Measurements from ENCODE around the gene EPHB1. TPM values are rescaled to one million over a fixed set of nuclear protein-coding genes. Genes with fewer than 3 reads are reported as not detected.
"Not testable (repeated sequence)": the region's sequence is repeated elsewhere in the genome, so short reads cannot be mapped to it uniquely, and the experiment has no call there.

EPHB1 gene
- total RNA-seq, 1 donor from 2014 or later, result 0.53 TPM

GRCh38 chr3:135106445-135106844 lies 311.4 kb downstream of the EPHB1 start:
- Histone ChIP-seq H3K27me3 (no peaks in the 10 kb centered on the region), H3K4me1 (no peaks in the 10 kb centered on the region), H3K4me3 (no peak overlapping the region), H3K27ac (no peak overlapping the region), H3K36me3 (no peaks in the 10 kb centered on the region), H3K9me3 (no peaks in the 10 kb centered on the region)
- intact Hi-C loops (cut with DNase I), result no loop called here
- TF ChIP-seq CTCF (IDR thresholded peaks at IDR 0.05), result no peak
- DNase-seq (ENCODE audit: low spot score in 2 of 2), result no peak

GRCh38 chr3:135107043-135107442 lies 312.0 kb downstream of the EPHB1 start:
- intact Hi-C loops (cut with DNase I), result no loop called here
- Histone ChIP-seq H3K9me3 (no peaks in the 10 kb centered on the region), H3K4me3 (no peak overlapping the region), H3K36me3 (no peaks in the 10 kb centered on the region), H3K27me3 (no peaks in the 10 kb centered on the region), H3K4me1 (no peaks in the 10 kb centered on the region), H3K27ac (no peak overlapping the region)
- no peak for TF ChIP-seq CTCF (IDR thresholded peaks at IDR 0.05)
- DNase-seq (ENCODE audit: low spot score in 2 of 2), result no peak

GRCh38 chr3:135109681-135110080 lies 314.6 kb downstream of the EPHB1 start:
- H3K4me1 ChIP-seq, result no peaks in the 10 kb centered on the region
- no peak overlapping the region for H3K4me3 ChIP-seq
- H3K36me3 ChIP-seq, result no peaks in the 10 kb centered on the region
- no peak for TF ChIP-seq CTCF (IDR thresholded peaks at IDR 0.05)
- H3K27ac ChIP-seq, result no peak overlapping the region
- DNase-seq (ENCODE audit: low spot score in 2 of 2), result peak in 1 of 2 donors; percentile 19
- H3K9me3 ChIP-seq, result no peaks in the 10 kb centered on the region
- intact Hi-C loops (cut with DNase I), result no loop called here
- no peaks in the 10 kb centered on the region for H3K27me3 ChIP-seq

- DNase-seq (ENCODE audit: low spot score in 2 of 2); H3K36me3 ChIP-seq; intact Hi-C loops (cut with DNase I); H3K4me1 ChIP-seq; H3K9me3 ChIP-seq; H3K27me3 ChIP-seq; H3K4me3 ChIP-seq; H3K27ac ChIP-seq: not testable (repeated sequence)
These were observed 319.5 kb downstream of the EPHB1 start for GRCh38 chr3:135114551-135114950.

GRCh38 chr3:135117977-135118376 lies 322.9 kb downstream of the EPHB1 start:
- H3K9me3 ChIP-seq, result no peaks in the 10 kb centered on the region
- H3K27ac ChIP-seq, result no peak overlapping the region
- H3K4me3 ChIP-seq, result no peak overlapping the region
- no peaks in the 10 kb centered on the region for H3K27me3 ChIP-seq
- TF ChIP-seq CTCF (IDR thresholded peaks at IDR 0.05), result no peak
- H3K4me1 ChIP-seq, result no peaks in the 10 kb centered on the region
- H3K36me3 ChIP-seq, result no peaks in the 10 kb centered on the region
- no peak for DNase-seq (ENCODE audit: low spot score in 2 of 2)
- intact Hi-C loops (cut with DNase I), result no loop called here

- no peak for TF ChIP-seq CTCF (IDR thresholded peaks at IDR 0.05)
- Histone ChIP-seq H3K36me3 (no peaks in the 10 kb centered on the region), H3K4me1 (no peaks in the 10 kb centered on the region), H3K9me3 (no peaks in the 10 kb centered on the region), H3K27me3 (no peaks in the 10 kb centered on the region), H3K4me3 (no peak overlapping the region), H3K27ac (no peak overlapping the region)
- DNase-seq (ENCODE audit: low spot score in 2 of 2), result no peak
- intact Hi-C loops (cut with DNase I), result no loop called here
These were observed 323.7 kb downstream of the EPHB1 start for GRCh38 chr3:135118792-135119191.

Measured in ascending aorta (tissue), 2 donors.